Transverse colon (tissue), 3 donors: ENCODE results near the gene SLC16A6.

Experiments used
- POLR2A ChIP-seq: fragments of 450-650 bp; IDR thresholded peaks from one replicate; pipeline ENCODE4 v1.6.1; 2016; ENCODE audit warnings: antibody characterized with exemption, mild to moderate bottlenecking, moderate library complexity
- TF ChIP-seq, protein P1 (sequence below), 5 experiments: fragments of 200-600 bp in 3 of 5; fragments of 450-650 bp in 2 of 5; sonication (generic) in 3 of 5; IDR thresholded peaks; 1 replicate in 2 of 5; 2 replicates in 3 of 5; pipeline ENCODE4 v1.5.1; 2016 to 2017; ENCODE audit warnings: antibody characterized with exemption in 5 of 5, inconsistent platforms in 3 of 5, mild to moderate bottlenecking in 2 of 5, moderate library complexity in 1 of 5

DNA sequence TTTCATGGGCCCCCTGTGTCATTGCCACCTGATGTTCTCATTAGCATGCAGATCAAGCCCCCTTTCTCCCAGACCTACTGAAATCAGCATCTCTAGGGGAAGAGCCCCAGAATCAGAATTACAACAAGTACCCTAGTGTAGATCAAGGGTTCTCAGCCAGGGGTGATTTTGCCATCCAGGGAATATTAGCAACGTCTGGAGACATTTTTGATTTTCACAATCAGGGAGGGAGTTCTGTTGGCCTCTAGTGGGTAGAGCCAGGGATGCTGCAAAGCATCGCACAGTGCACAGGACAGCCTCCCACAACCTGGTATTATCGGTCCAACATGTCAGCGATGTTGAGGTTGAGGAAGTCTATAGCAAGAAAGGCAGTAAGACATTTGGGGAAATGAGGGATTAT is 35.8 kb downstream of the SLC16A6 start:
- TF ChIP-seq, protein P1, sequence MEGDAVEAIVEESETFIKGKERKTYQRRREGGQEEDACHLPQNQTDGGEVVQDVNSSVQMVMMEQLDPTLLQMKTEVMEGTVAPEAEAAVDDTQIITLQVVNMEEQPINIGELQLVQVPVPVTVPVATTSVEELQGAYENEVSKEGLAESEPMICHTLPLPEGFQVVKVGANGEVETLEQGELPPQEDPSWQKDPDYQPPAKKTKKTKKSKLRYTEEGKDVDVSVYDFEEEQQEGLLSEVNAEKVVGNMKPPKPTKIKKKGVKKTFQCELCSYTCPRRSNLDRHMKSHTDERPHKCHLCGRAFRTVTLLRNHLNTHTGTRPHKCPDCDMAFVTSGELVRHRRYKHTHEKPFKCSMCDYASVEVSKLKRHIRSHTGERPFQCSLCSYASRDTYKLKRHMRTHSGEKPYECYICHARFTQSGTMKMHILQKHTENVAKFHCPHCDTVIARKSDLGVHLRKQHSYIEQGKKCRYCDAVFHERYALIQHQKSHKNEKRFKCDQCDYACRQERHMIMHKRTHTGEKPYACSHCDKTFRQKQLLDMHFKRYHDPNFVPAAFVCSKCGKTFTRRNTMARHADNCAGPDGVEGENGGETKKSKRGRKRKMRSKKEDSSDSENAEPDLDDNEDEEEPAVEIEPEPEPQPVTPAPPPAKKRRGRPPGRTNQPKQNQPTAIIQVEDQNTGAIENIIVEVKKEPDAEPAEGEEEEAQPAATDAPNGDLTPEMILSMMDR (IDR thresholded peaks at IDR 0.05): no peak
- TF ChIP-seq POLR2A: no peak
